ENCODE results near the gene RTBDN.

RTBDN gene

DNA sequence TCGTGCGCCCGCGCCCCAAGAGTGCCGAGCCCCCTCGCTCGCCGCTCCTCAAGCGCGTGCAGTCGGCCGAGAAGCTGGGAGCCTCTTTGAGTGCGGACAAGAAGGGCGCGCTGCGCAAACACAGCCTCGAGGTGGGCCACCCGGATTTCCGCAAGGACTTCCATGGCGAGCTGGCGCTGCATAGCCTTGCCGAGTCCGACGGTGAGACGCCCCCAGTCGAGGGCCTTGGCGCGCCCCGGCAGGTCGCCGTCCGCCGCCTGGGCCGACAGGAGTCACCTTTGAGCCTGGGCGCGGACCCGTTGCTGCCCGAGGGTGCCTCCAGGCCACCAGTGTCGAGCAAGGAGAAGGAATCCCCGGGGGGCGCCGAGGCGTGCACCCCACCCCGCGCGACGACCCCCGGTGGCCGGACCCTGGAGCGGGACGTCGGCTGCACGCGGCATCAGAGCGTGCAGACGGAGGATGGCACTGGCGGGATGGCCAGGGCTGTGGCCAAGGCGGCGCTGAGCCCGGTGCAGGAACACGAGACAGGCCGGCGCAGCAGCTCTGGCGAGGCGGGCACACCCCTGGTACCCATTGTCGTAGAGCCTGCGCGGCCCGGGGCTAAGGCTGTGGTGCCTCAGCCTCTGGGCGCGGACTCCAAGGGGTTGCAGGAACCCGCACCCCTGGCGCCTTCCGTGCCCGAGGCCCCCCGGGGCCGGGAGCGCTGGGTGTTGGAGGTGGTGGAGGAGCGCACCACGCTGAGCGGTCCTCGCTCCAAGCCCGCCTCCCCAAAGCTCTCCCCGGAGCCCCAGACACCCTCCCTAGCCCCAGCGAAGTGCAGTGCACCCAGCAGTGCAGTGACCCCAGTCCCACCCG, 39.7 kb upstream of the RTBDN start:
- DNase-seq (ENCODE audit: low spot score), result no peak
- TF ChIP-seq, protein P1, sequence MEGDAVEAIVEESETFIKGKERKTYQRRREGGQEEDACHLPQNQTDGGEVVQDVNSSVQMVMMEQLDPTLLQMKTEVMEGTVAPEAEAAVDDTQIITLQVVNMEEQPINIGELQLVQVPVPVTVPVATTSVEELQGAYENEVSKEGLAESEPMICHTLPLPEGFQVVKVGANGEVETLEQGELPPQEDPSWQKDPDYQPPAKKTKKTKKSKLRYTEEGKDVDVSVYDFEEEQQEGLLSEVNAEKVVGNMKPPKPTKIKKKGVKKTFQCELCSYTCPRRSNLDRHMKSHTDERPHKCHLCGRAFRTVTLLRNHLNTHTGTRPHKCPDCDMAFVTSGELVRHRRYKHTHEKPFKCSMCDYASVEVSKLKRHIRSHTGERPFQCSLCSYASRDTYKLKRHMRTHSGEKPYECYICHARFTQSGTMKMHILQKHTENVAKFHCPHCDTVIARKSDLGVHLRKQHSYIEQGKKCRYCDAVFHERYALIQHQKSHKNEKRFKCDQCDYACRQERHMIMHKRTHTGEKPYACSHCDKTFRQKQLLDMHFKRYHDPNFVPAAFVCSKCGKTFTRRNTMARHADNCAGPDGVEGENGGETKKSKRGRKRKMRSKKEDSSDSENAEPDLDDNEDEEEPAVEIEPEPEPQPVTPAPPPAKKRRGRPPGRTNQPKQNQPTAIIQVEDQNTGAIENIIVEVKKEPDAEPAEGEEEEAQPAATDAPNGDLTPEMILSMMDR (conservative IDR thresholded peaks at IDR 0.05; ENCODE audit: low read depth), result no peak
- CTCF ChIA-PET, result interaction anchor here (0.6 to 0.8 kb wide), 3 partner anchors 13 to 183 kb away, joined by 3 to 5 read pairs (median 4); no protein-coding TSS in a partner anchor
- peak overlapping the region; percentile 56; the same call in 1 of the 2 replicates for H3K27ac ChIP-seq
- POLR2A ChIA-PET (ENCODE audit: low non-redundant PET), result interaction anchor here (0.6 kb wide), 1 partner anchor 187 kb away, joined by 3 read pairs; no protein-coding TSS in a partner anchor

DNA sequence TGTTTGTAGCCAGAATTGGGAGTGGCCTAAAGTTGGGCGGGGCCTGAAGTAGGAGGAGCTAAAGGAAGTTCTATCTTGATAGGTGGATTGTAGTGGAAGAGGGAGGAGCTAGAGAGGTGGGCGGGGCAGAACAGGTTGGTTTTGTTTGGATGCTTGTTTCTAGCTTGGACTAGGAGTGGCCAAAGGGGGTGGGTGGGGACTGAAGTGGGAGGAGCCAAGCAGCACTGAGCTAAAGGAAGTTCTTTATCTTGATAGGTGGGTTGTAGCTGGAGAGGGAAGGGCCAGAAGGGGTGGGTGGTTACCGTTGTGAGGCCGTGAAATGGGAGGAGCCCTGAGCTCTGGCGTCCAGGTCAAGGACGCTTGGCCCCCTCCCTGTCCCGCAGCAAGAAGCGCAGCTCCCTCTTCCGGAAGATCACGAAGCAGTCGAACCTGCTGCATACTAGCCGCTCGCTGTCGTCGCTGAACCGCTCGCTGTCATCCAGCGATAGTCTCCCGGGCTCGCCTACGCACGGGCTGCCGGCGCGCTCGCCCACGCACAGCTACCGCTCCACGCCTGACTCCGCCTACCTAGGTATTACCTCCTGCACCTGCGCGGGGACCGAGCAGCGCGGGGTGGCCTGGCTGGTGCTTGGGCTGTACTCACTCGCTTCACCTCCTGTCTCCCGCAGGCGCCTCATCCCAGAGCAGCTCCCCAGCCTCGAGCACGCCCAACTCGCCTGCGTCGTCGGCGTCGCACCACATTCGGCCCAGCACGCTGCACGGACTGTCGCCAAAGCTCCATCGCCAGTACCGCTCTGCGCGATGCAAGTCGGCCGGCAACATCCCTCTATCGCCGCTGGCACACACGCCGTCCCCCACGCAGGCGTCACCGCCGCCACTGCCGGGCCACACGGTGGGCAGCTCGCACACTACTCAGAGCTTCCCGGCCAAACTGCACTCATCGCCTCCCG, 38.8 kb upstream of the RTBDN start:
- CTCF ChIA-PET, result interaction anchor here (0.5 to 0.9 kb wide), 7 partner anchors 12 to 319 kb away, joined by 3 to 8 read pairs (median 3); no protein-coding TSS in a partner anchor
- TF ChIP-seq, protein P1 (conservative IDR thresholded peaks at IDR 0.05; ENCODE audit: low read depth), result peak; percentile 21; the same call in 1 of the 2 replicates
- POLR2A ChIA-PET (ENCODE audit: low non-redundant PET), result interaction anchor here (0.6 to 0.8 kb wide), 5 partner anchors 80 to 259 kb away, joined by 3 to 11 read pairs (median 4); no protein-coding TSS in a partner anchor
- DNase-seq (ENCODE audit: low spot score), result peak; percentile 94
- peak overlapping the region; percentile 56 for H3K27ac ChIP-seq

DNA sequence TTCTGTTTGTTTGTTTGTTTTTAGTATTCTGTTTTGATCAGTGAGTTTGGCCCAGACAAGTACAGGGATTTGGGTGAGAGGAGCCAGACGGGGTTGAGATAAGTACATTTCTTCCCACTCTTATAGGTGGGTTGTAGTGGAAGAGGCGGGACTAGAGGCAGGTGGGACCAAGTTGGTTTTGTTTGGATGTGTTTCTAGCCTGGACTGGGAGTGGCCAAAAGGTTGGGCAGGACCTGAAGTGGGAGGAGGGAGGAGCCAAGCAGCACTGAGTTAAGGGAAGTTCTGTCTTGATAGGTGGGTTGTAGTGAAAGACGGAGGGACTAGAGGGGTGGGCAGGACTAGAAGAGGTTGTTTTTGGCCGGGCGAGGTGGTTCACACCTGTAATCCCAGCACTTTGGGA, 37.9 kb upstream of the RTBDN start:
- no peak overlapping the region; the same call in 1 of the 2 replicates for H3K27ac ChIP-seq
- no peak for DNase-seq (ENCODE audit: low spot score)
- POLR2A ChIA-PET (ENCODE audit: low non-redundant PET), result no interaction called here
- TF ChIP-seq, protein P1 (conservative IDR thresholded peaks at IDR 0.05; ENCODE audit: low read depth), result no peak
- CTCF ChIA-PET, result interaction anchor here (0.5 to 0.8 kb wide), 3 partner anchors 18 to 318 kb away, joined by 3 to 8 read pairs (median 3); no protein-coding TSS in a partner anchor

DNA sequence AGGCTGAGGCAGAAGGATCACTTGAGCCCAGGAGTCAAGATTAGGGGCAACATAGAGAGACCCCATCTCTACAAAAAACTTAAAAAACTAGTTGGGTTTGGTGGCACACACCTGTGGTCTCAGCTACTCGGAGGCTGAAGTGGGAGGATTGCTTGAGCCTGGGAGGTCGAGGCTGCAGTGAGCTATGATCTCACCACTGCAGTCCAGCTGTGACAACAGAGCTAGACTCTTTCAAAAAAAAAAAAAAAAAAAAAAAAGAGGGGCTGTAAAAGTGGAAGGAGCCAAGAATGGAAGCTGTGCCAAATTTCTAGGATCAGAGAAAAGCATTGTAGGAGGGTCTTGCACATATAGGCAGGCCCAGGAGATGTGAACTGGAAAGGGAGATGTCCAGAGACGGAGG, 37.3 kb upstream of the RTBDN start:
- CTCF ChIA-PET, result no interaction called here
- POLR2A ChIA-PET (ENCODE audit: low non-redundant PET), result no interaction called here
- DNase-seq (ENCODE audit: low spot score), result no peak
- TF ChIP-seq, protein P1 (conservative IDR thresholded peaks at IDR 0.05; ENCODE audit: low read depth), result no peak
- no peak overlapping the region for H3K27ac ChIP-seq

DNA sequence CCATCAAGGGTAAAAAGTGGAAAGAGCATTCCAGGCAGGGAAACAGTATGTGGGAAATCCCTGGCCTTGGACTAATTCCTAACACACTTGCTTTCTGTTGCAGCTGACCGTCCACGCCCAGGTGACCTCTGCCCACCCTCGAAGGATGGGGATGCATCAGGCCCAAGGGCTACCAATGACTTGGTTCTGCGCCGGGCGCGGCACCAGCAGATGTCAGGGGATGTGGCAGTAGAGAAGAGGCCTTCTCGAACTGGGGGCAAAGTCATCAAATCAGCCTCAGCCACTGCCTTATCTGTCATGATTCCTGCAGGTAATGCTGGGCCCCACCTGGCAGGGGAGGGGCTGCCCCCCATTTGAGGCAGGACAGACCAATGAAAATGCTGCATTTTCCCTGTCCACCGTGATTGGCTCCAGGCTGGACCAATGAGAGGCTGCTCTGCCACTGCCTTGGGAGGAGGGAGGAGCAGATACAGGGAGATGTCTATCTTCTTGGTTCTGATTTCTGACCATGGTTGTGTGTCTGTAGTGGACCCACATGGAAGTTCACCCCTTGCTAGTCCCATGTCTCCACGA, 34.2 kb upstream of the RTBDN start:
- ChIA-PET CTCF (no interaction called here), POLR2A (ENCODE audit: low non-redundant PET) (no interaction called here)
- no peak overlapping the region for H3K27ac ChIP-seq
- DNase-seq (ENCODE audit: low spot score), result peak; percentile 68
- TF ChIP-seq, protein P1 (conservative IDR thresholded peaks at IDR 0.05; ENCODE audit: low read depth), result no peak

Data from RWPE1 (cell line).